GM12878 (cell line): ENCODE data around the gene PAQR5. TPM values are rescaled to one million over a fixed set of nuclear protein-coding genes. Genes with fewer than 3 reads are reported as not detected.

Experiments used
- ATAC-seq: fragments of 200-7000 bp; cut with Tn5 transposase; 3 replicates; pipeline ENCODE4 v1.9.1; 2020; ENCODE audit warnings: mild to moderate bottlenecking, moderate library complexity
- BruUV-seq: library from RNA; stranded (reverse); fragments of 400-500 nt; replicated peaks from 2 replicates; lab custom pipeline; 2021; lab: Mats Ljungman, UMichigan
- CTCF ChIA-PET: fragments of 300-600 bp; sonication (Branson Sonifier 250); formaldehyde crosslinking; extraction: SDS; loops from one replicate; lab custom pipeline; 2021; ENCODE audit warnings: inconsistent platforms; lab: Yijun Ruan, JAX
- POLR2A ChIA-PET: fragments of 350-600 bp; formaldehyde crosslinking; extraction: SDS; loops from one replicate; lab custom pipeline; 2021; ENCODE audit warnings: inconsistent platforms; lab: Charles Lee
- RAD21 ChIA-PET: fragments of 300-600 bp; sonication (Branson Sonifier 250); formaldehyde crosslinking; loops from one replicate; lab custom pipeline; 2023; ENCODE audit warnings: antibody characterized with exemption; ENCODE audit not compliant: unreplicated experiment; lab: Charles Lee
- SMC1A ChIA-PET: fragments of 300-600 bp; sonication (Branson Sonifier 250); formaldehyde crosslinking; loops from one replicate; lab custom pipeline; 2023; ENCODE audit not compliant: unreplicated experiment, uncharacterized antibody; lab: Charles Lee
- DNase-seq: peaks from one replicate; pipeline ENCODE4 v3.0.0-alpha.2; 2011; ENCODE audit warnings: low read depth, low spot score
- FAIRE-seq: peaks from 3 replicates; lab custom pipeline; 2011; peaks lifted over from hg19 to GRCh38; lab: Jason Lieb, UNC
- H2AFZ ChIP-seq: 2 replicates; pipeline ENCODE4 v1.6.0; 2011; ENCODE audit warnings: low read depth, low read length, control low read depth; ENCODE audit not compliant: control insufficient read depth
- H3K27ac ChIP-seq: 2 replicates; pipeline ENCODE4 v1.5.1; 2011; ENCODE audit warnings: control low read depth; ENCODE audit not compliant: control insufficient read depth, insufficient read depth
- H3K27me3 ChIP-seq, 2 experiments: replicated peaks in 1 of 2; 2 replicates each; pipeline versions ENCODE4 v1.6.0 to v1.6.1; 2011; ENCODE audit warnings: low read length in 1 of 2; ENCODE audit not compliant: control insufficient read depth in 2 of 2, insufficient read depth in 2 of 2
- H3K36me3 ChIP-seq, 2 experiments: 2 replicates each; pipeline ENCODE4 v1.5.1; 2011; ENCODE audit warnings: low read length in 1 of 2; ENCODE audit not compliant: control insufficient read depth in 2 of 2, insufficient read depth in 2 of 2
- H3K4me1 ChIP-seq: 2 replicates; pipeline ENCODE4 v1.6.1; 2011; ENCODE audit warnings: mild to moderate bottlenecking, low read length, moderate library complexity, mixed read lengths; ENCODE audit not compliant: control insufficient read depth, insufficient read depth
- H3K4me2 ChIP-seq: 2 replicates; pipeline ENCODE4 v1.6.0; 2011; ENCODE audit warnings: control low read depth; ENCODE audit not compliant: control insufficient read depth, insufficient read depth
- H3K4me3 ChIP-seq: fragments of 200-600 bp; sonication (generic); 2 replicates; pipeline ENCODE4 v1.5.1; 2016
- H3K79me2 ChIP-seq: 2 replicates; pipeline ENCODE4 v1.6.0; 2011; ENCODE audit warnings: low read length; ENCODE audit not compliant: control insufficient read depth, insufficient read depth
- H3K9ac ChIP-seq: 2 replicates; pipeline ENCODE4 v1.8.0; 2011; ENCODE audit warnings: low read length, control low read depth, mixed read lengths; ENCODE audit not compliant: control insufficient read depth, insufficient read depth
- H3K9me3 ChIP-seq: replicated peaks from 3 replicates; pipeline ENCODE4 v1.5.1; 2011; ENCODE audit warnings: mild to moderate bottlenecking, low read length; ENCODE audit not compliant: control insufficient read depth, insufficient read depth
- H4K20me1 ChIP-seq: 2 replicates; pipeline ENCODE4 v1.6.0; 2011; ENCODE audit not compliant: control insufficient read depth, insufficient read depth
- DPF2 ChIP-seq: fragments of 450-650 bp; IDR thresholded peaks from 2 replicates; pipeline ENCODE4 v1.6.1; 2017; ENCODE audit warnings: mild to moderate bottlenecking
- HDAC2 ChIP-seq: fragments of 200-600 bp; sonication (generic); IDR thresholded peaks from 2 replicates; pipeline ENCODE4 v1.6.1; 2017
- HDAC6 ChIP-seq: fragments of 200-600 bp; sonication (generic); IDR thresholded peaks from one replicate; pipeline ENCODE4 v1.8.0; 2017; ENCODE audit warnings: antibody characterized with exemption; ENCODE audit not compliant: unreplicated experiment
- JUNB ChIP-seq: IDR thresholded peaks from 2 replicates; pipeline ENCODE4 v1.6.1; 2016; ENCODE audit warnings: antibody characterized with exemption, mild to moderate bottlenecking
- LARP7 ChIP-seq: fragments of 450-650 bp; IDR thresholded peaks from 2 replicates; pipeline ENCODE4 v1.6.1; 2017; ENCODE audit warnings: mild to moderate bottlenecking
- NFIC ChIP-seq: IDR thresholded peaks from 2 replicates; pipeline ENCODE4 v1.6.1; 2012; ENCODE audit warnings: low read depth, mild to moderate bottlenecking, inconsistent platforms, low read length, moderate library complexity
- SPI1 ChIP-seq: IDR thresholded peaks from 2 replicates; pipeline ENCODE4 v1.6.1; 2011; ENCODE audit warnings: low read depth, mild to moderate bottlenecking, low read length, moderate library complexity, borderline replicate concordance; ENCODE audit not compliant: insufficient read depth
- SREBF2 ChIP-seq: IDR thresholded peaks from 2 replicates; pipeline ENCODE4 v1.6.1; 2012; ENCODE audit warnings: mild to moderate bottlenecking, low read length
- TAF1 ChIP-seq: IDR thresholded peaks from 2 replicates; pipeline ENCODE4 v1.6.1; 2011; ENCODE audit warnings: mild to moderate bottlenecking, low read depth, low read length, borderline replicate concordance
- TBL1XR1 ChIP-seq: IDR thresholded peaks from 2 replicates; pipeline ENCODE4 v1.6.1; 2012; ENCODE audit warnings: low read depth, low read length, improper control_type of control experiment
- WRNIP1 ChIP-seq: IDR thresholded peaks from 2 replicates; pipeline ENCODE4 v1.6.1; 2011; ENCODE audit warnings: low read depth, low read length, improper control_type of control experiment, borderline replicate concordance
- WGBS: methylation state at CpG from one replicate; pipeline ENCODE4 v1.1.6; 2016; ENCODE audit warnings: low lambda C conversion rate; ENCODE audit not compliant: insufficient replicate concordance, insufficient coverage; ENCODE audit errors: missing lambda C conversion rate; 5-methylcytosine and 5-hydroxymethylcytosine counted together
- in situ Hi-C: fragments of 300-500 bp; cut with MboI; formaldehyde crosslinking; loops from 9 replicates; pipeline ENCODE4 v1.14.3; 2018; ENCODE audit warnings: mixed read lengths
- intact Hi-C: fragments of 100-400 bp; cut with micrococcal nuclease; formaldehyde crosslinking; loops from one replicate; pipeline ENCODE4 v1.14.2; 2022; ENCODE audit not compliant: unreplicated experiment
- polyA plus RNA-seq, 11 experiments: library from polyadenylated mRNA; depleted of rRNA in 4 of 11; unstranded in 6 of 11; stranded (reverse) in 5 of 11; fragments of >200 nt; fragmentation: Nextera tagmentation in 4 of 11; fragmentation: Illumina TruSeq in 1 of 11; extraction: Ambion mirVana in 4 of 11; extraction: Trizol in 1 of 11; gene quantifications; 1 replicate in 1 of 11; 2 replicates in 10 of 11; pipeline versions ENCODE4 v1.2.1 to v1.2.3, GENCODE V29; 2011 to 2016; ENCODE audit warnings: inconsistent platforms in 2 of 11, missing spikeins in 2 of 11, low read depth in 1 of 11
- total RNA-seq, 4 experiments: library from RNA; depleted of rRNA in 3 of 4; stranded (reverse); fragments of >200 nt in 3 of 4; fragmentation: Illumina TruSeq in 1 of 4; extraction: Trizol in 1 of 4; gene quantifications; 2 replicates each; pipeline versions ENCODE4 v1.2.1 to v1.2.3, GENCODE V29; 2013 to 2021
- TF ChIP-seq, protein P1 (sequence below): fragments of 450-650 bp; IDR thresholded peaks from 2 replicates; pipeline ENCODE4 v1.6.1; 2017; ENCODE audit warnings: antibody characterized with exemption, mild to moderate bottlenecking, moderate library complexity
- TF ChIP-seq, protein P2 (sequence below): IDR thresholded peaks from 2 replicates; pipeline ENCODE4 v1.6.1; 2012; ENCODE audit warnings: improper control_type of control experiment, low read depth, low read length; ENCODE audit not compliant: insufficient replicate concordance
- TF ChIP-seq, protein P3 (sequence below): fragments of 450-650 bp; IDR thresholded peaks from 2 replicates; pipeline ENCODE4 v1.6.1; 2016; ENCODE audit warnings: mild to moderate bottlenecking
- TF ChIP-seq, protein P4 (sequence below): IDR thresholded peaks from 2 replicates; pipeline ENCODE4 v1.6.1; 2012; ENCODE audit warnings: low read length, inconsistent platforms

Gene PAQR5
- total and polyA plus RNA-seq, 10 of the 15 experiments (the other 5 are each of a cell fraction or from before 2014, with no cell fraction given), result 0.02 to 0.03 TPM; not detected in 8

DNA sequence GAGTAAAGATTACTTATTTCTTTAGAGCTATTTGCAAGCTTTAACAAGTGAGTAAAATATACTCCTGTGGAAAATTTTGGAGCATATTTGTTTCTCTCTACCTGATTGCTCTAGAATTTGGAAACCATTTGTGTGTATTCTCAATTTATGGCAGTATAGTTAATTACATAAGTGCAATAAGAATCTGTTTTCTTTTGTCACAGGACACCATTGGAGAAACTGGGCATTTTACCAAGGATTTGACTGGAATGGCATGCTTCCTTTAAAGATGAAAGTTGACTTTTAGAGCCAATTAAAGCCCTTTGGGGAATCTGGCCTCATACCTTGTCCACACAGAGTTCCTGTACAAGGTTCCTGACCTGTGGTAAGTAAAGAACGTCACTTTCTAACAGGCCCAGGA lies 38.4 kb downstream of the PAQR5 start:
- in situ Hi-C loops, result no loop called here
- BruUV-seq, result no TSS peak
- no peak overlapping the region for H3K27ac ChIP-seq
- 0% methylated on average over 1 of the region's 1 CpG for WGBS
- FAIRE-seq (no peak), ATAC-seq (no peak), DNase-seq (no peak)
- no peak overlapping the region for H3K4me2 ChIP-seq
- no peak overlapping the region for H2AFZ ChIP-seq
- no peaks in the 10 kb centered on the region for H3K4me1 ChIP-seq
- ChIA-PET CTCF (no interaction called here), SMC1A (no interaction called here), POLR2A (no interaction called here), RAD21 (no interaction called here)
- no peak overlapping the region for H3K4me3 ChIP-seq
- no peaks in the 10 kb centered on the region for H3K9me3 ChIP-seq
- H3K36me3 ChIP-seq, result no peaks in the 10 kb centered on the region
- H4K20me1 ChIP-seq, result no peaks in the 10 kb centered on the region
- H3K79me2 ChIP-seq, result no peaks in the 10 kb centered on the region
- H3K27me3 ChIP-seq, result no peaks in the 10 kb centered on the region; a peak in 2 of 4 replicates
- intact Hi-C loops, result no loop called here
- no peak overlapping the region for H3K9ac ChIP-seq
- TF ChIP-seq, protein P1, sequence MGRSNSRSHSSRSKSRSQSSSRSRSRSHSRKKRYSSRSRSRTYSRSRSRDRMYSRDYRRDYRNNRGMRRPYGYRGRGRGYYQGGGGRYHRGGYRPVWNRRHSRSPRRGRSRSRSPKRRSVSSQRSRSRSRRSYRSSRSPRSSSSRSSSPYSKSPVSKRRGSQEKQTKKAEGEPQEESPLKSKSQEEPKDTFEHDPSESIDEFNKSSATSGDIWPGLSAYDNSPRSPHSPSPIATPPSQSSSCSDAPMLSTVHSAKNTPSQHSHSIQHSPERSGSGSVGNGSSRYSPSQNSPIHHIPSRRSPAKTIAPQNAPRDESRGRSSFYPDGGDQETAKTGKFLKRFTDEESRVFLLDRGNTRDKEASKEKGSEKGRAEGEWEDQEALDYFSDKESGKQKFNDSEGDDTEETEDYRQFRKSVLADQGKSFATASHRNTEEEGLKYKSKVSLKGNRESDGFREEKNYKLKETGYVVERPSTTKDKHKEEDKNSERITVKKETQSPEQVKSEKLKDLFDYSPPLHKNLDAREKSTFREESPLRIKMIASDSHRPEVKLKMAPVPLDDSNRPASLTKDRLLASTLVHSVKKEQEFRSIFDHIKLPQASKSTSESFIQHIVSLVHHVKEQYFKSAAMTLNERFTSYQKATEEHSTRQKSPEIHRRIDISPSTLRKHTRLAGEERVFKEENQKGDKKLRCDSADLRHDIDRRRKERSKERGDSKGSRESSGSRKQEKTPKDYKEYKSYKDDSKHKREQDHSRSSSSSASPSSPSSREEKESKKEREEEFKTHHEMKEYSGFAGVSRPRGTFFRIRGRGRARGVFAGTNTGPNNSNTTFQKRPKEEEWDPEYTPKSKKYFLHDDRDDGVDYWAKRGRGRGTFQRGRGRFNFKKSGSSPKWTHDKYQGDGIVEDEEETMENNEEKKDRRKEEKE, result no peak
- no peak for TF ChIP-seq HDAC2
- TF ChIP-seq JUNB, result no peak
- no peak for TF ChIP-seq SREBF2
- TF ChIP-seq, protein P2, sequence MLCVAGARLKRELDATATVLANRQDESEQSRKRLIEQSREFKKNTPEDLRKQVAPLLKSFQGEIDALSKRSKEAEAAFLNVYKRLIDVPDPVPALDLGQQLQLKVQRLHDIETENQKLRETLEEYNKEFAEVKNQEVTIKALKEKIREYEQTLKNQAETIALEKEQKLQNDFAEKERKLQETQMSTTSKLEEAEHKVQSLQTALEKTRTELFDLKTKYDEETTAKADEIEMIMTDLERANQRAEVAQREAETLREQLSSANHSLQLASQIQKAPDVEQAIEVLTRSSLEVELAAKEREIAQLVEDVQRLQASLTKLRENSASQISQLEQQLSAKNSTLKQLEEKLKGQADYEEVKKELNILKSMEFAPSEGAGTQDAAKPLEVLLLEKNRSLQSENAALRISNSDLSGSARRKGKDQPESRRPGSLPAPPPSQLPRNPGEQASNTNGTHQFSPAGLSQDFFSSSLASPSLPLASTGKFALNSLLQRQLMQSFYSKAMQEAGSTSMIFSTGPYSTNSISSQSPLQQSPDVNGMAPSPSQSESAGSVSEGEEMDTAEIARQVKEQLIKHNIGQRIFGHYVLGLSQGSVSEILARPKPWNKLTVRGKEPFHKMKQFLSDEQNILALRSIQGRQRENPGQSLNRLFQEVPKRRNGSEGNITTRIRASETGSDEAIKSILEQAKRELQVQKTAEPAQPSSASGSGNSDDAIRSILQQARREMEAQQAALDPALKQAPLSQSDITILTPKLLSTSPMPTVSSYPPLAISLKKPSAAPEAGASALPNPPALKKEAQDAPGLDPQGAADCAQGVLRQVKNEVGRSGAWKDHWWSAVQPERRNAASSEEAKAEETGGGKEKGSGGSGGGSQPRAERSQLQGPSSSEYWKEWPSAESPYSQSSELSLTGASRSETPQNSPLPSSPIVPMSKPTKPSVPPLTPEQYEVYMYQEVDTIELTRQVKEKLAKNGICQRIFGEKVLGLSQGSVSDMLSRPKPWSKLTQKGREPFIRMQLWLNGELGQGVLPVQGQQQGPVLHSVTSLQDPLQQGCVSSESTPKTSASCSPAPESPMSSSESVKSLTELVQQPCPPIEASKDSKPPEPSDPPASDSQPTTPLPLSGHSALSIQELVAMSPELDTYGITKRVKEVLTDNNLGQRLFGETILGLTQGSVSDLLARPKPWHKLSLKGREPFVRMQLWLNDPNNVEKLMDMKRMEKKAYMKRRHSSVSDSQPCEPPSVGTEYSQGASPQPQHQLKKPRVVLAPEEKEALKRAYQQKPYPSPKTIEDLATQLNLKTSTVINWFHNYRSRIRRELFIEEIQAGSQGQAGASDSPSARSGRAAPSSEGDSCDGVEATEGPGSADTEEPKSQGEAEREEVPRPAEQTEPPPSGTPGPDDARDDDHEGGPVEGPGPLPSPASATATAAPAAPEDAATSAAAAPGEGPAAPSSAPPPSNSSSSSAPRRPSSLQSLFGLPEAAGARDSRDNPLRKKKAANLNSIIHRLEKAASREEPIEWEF, result no peak
- no peak for TF ChIP-seq HDAC6
- TF ChIP-seq NFIC, result no peak
- no peak for TF ChIP-seq TAF1
- no peak for TF ChIP-seq DPF2
- TF ChIP-seq LARP7, result no peak
- TF ChIP-seq, protein P3, sequence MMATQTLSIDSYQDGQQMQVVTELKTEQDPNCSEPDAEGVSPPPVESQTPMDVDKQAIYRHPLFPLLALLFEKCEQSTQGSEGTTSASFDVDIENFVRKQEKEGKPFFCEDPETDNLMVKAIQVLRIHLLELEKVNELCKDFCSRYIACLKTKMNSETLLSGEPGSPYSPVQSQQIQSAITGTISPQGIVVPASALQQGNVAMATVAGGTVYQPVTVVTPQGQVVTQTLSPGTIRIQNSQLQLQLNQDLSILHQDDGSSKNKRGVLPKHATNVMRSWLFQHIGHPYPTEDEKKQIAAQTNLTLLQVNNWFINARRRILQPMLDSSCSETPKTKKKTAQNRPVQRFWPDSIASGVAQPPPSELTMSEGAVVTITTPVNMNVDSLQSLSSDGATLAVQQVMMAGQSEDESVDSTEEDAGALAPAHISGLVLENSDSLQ, result no peak
- TF ChIP-seq TBL1XR1, result no peak
- TF ChIP-seq SPI1, result no peak
- TF ChIP-seq, protein P4, sequence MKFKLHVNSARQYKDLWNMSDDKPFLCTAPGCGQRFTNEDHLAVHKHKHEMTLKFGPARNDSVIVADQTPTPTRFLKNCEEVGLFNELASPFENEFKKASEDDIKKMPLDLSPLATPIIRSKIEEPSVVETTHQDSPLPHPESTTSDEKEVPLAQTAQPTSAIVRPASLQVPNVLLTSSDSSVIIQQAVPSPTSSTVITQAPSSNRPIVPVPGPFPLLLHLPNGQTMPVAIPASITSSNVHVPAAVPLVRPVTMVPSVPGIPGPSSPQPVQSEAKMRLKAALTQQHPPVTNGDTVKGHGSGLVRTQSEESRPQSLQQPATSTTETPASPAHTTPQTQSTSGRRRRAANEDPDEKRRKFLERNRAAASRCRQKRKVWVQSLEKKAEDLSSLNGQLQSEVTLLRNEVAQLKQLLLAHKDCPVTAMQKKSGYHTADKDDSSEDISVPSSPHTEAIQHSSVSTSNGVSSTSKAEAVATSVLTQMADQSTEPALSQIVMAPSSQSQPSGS, result no peak
- no peak for TF ChIP-seq WRNIP1
